ENCODE results near the gene GABRA4.

Gene GABRA4

DNA sequence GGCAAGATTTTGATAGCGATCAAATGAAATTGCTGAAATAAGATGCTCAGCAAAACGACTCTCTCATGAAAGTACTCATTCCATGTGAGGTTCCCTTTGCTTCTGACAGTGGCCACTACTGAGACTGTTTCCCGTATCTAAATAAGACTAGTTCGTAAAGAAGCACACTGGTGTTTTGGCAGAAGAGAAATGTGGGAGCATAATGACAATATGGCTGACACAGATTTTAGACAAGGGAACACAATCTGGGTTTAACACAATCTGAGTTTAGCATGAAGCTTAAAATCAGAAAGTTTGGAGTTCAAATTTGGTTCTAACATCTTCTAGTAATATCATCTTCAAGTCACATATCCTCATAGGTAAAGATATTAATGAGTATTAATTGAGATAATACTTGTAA is 13.7 kb downstream of the GABRA4 start:
- no peak for DNase-seq (ENCODE audit: low spot score)
- FAIRE-seq, result no peak

DNA sequence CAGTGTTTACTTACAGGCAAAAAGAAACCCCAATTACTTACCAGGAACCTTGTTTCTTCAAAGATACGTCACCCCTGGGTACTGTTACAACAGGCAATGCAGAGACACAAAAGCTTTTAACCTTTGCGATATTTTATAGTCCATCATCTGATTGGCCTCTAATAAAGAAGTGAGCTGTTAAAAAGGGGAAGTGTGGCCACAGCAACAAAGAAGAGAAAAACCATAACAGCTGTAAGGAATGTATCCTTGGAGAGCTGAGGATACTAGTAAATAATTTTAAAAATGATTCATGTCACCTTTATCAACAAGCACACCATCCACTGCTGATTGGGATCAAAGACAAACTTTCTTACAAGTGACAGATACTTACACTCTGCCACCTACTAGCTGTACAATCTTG is 14.1 kb downstream of the GABRA4 start:
- FAIRE-seq, result no peak

DNA sequence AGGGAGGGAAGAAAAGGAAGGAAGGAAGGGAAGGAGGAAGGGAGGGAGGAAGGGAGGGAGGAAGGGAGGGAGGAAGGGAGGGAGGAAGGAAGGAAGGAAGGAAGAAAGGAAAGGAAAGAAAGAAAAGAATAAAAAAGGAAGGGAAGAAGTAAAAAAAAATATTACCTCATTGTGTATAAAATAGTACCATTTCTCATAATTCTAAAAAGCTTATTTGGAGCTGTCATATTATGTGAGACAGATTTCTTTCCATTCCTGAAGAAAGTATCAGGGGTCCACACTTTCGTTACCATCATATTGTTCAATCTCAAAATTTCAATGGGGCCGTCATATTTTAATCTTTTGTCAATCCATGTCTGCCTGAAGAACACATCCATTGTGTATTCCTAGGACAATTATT is 16.1 kb downstream of the GABRA4 start:
- DNase-seq (ENCODE audit: low spot score), result no peak
- no peak for FAIRE-seq

More for the DNA sequence above, 14.1 kb downstream of the GABRA4 start:
- DNase-seq (ENCODE audit: low spot score), result no peak

DNA sequence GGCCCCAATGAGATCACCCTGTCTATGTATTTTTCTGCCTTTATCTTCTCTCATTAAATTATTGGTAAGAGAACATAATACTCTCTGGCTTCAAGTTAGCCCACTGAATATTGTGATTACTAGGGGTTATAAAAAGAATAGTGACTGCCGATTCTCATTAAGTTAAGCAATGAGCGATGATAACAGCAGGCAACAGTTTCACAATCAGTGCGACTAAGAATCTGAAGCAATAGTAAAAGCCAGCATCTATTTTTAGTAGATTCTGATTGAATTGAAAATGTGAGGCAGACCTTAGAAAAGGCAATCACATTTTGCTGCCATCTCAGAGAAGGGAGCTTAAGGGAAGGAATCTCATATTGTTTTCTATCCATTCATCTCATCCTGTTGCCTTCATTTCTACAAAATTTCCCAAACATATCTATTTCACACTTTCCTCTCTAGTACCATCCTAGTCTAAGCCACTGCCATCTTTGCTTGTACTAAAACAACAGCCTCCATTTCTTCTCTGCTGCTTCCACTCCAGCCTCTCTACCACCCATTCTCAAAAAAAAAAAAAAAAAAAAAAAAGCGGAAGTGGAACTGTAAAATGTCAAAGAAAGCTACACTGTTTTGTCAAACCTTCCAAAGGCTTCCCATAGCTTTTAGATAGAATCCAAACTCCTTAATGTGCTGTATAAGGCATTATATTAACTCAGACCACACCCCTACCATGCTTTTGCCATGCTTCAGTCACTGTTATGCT is 17.4 kb downstream of the GABRA4 start:
- DNase-seq (ENCODE audit: low spot score), result no peak

DNA sequence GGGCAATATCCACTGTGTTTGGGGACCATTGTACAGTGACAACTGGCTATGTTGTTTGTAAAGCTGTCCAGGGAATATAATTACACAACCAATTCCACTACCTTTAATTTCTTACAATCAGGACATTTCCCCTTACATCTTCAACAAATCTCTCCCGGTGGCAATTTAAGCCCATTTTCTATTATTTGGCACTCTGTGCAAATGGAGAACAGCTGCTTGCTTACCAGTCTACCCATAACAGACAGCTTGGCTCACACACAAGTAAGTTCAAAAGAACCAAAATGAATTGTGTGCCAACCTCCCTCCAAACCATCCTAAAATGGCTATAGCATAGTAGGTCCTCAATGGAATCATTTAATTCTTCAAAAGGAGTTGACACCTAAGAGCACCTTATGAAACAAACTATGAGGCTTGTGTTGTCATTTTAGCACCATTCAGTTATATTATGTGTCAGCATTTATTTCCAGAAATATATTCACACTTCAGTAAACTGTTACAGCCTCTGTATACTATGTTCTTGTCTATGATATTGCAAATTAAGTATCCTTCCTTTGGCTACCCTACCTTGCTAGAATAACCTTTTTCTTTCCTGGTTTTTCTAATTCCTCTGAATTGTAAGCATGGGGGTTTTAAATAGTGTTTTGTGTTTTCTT is 18.4 kb downstream of the GABRA4 start:
- FAIRE-seq (no peak), DNase-seq (ENCODE audit: low spot score) (no peak)

More for the DNA sequence above, 17.4 kb downstream of the GABRA4 start:
- FAIRE-seq, result no peak

DNA sequence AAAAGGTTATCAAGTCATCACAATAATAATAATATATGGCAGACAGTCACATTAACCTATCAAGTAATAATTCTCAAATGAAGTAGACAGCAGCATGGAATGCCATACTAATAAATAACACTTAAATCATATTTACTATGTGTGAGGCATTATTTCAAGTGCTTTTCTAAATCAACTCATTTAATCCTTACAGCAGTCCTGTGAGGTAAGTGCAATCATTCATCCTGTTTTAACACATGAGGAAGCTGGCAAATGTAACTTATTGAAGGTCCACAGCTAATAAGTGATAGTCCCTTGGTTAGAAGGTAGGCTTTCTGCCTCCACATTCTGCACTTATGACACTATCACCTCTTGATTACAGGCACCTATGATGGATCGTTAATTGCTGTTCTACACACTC is 24.5 kb downstream of the GABRA4 start:
- no peak for FAIRE-seq
- DNase-seq (ENCODE audit: low spot score), result no peak

DNA sequence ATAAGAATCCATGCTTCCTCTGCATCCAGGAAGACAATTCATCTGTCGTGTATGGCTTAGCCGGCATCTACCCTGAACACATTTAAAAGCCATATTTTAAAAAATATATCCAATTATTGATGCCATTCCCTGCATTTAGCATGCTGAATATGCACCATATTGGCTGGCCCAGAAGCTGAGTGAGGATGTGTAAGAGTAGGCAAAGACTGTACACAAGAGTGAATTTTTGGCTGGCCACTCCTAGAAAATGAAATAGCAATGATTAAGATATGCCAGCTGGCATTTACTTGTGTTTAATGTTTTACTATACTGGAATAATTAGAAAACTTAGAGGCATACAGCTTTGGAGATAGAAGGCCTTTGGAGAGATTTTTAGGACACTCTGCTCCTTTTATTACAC is 25.8 kb downstream of the GABRA4 start:
- no peak for FAIRE-seq
- DNase-seq (ENCODE audit: low spot score), result no peak

DNA sequence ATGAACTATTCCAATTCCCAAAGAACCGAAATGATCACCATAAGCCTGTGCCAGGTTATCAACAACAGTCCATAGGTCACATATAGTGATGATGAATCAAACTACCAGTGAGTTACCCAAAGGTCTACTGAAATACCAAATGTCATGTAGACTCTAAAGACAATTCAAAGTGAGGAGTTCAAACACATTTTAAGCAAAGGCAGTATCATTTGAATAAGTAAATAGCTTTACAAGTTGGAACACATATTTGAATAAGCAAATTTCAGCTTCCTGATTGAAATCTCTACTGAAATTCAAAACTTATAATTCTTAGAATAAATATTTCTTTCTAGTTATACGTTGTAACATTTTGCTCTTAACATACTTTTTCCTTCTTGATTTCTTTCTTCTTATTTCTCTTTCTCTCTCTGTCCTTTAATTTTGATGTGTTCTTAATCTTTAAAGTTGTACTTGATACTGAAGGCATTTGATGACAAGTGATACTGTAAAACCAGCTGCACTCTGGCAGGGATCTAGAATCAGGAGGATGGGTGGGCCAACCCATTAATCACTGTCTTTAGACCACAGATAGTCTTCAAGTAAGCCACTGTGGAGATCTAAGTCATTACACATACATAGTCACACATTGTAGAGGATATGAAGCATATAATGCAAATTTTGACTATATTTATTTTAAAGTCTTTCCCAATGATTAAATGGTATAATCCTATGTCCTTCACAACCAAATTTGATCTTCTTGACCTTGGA is 34.5 kb downstream of the GABRA4 start:
- FAIRE-seq, result no peak
- DNase-seq (ENCODE audit: low spot score), result no peak

DNA sequence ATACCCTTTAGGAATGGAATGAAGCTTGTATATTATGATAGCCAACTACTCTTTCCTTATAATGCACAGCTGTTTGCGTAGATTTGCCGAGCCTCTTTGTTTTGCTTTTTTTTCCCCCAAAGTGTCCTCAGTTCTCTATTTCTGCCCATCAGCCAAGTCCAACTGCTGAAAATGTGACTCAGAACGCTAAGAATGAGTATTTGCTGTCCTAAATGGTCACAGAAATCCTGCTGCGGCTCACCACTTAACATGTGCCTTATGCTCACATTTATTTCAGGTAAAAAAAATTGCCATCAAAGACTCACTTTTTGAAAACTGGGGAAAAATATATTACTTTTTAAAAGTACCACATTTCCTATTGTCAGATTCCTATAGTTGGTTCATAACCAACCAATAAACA is 36.9 kb downstream of the GABRA4 start:
- FAIRE-seq, result no peak
- DNase-seq (ENCODE audit: low spot score), result no peak

DNA sequence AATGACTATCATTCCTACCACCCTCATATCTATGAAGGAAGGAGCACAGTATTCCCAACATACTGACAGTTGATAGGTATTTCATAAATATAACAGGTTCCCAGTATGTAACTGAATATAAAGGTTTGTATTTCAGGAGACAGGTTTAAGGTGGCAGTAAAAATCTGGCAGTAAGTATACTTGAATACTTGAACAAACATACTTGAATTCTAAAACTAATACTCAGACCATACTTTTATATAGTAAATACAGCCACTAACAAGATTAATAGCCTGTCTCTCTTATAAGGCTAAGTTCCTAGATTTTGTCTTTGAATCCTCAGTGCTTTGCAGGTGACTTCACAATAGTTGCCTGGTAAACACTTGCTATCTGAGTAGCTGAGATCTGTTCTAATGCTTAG is 37.8 kb downstream of the GABRA4 start:
- no peak for FAIRE-seq
- DNase-seq (ENCODE audit: low spot score), result no peak

DNA sequence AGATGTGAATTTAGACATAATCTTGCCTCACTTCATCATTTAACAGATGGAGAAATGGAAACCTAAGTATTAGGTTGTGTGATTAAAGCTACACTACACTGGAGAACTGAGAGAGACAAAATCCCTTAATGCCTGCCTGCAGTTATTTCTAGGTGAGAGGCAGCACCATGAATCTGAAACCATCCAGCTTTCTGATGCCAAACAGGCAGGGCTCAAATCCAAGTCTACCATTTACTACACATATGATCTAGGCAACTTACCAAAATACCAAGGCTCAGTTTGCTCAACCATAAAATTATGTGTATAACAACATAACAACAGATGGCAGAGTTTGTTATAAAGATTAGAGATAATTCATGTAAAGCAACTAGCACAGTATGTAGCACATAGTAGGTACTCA is 38.7 kb downstream of the GABRA4 start:
- FAIRE-seq, result no peak
- DNase-seq (ENCODE audit: low spot score), result no peak

DNA sequence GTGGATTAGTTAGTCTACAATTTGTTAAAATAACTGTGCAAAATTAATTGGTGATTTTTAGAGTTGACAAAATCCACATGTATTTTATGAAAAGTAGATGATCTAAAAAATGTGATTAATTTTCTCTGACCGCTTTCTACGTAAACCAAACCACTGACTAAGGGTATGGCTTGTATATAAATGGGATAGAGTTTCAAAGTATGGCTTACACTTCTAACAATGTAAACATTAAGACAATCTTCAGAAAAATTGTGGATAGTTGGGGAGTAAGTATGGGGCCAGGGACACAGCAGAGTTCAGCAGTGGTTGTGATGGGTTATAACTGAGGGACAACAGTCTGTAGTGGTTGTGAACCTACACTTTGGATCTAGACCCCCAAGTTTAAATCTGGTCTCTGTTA is 39.8 kb downstream of the GABRA4 start:
- DNase-seq (ENCODE audit: low spot score), result no peak
- no peak for FAIRE-seq

DNA sequence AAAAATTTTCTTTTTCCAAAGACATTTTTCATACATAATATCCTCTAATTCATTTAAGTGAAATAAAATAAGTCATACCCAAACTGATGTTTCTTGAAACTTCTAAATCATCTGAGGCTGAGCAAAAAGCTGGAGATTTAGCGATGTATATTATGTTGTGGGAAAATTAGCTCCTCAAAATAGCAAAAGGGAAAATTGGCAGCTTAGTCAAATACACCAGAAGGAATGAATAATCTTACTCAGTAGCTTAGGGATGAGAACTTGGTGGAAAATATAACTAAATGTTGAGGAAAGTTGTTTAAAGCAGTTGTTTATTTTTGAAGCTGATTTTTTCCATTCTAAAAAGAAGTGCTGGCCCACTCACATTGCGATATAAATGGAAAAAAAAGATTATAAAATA is 40.9 kb downstream of the GABRA4 start:
- DNase-seq (ENCODE audit: low spot score) (no peak), FAIRE-seq (no peak)

DNA sequence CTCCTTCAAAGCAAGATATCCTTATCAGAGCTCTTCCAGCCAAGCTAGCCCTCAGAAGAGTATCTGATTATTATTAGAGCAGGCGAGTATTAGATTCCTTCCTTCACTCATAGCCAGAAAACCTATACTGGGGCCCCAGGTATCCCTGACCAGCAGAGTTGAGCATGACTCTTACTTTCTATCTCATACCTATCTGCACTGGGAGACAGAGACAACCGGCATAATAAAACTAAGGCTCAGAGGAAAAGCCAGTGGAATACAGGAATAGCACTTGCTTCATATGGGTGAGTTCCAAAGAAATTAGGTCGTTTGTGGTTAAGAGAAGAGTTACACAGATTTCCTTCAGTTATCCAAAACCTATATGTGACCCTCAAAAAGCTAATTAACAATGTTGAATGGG is 42.6 kb downstream of the GABRA4 start:
- DNase-seq (ENCODE audit: low spot score) (no peak), FAIRE-seq (no peak)

DNA sequence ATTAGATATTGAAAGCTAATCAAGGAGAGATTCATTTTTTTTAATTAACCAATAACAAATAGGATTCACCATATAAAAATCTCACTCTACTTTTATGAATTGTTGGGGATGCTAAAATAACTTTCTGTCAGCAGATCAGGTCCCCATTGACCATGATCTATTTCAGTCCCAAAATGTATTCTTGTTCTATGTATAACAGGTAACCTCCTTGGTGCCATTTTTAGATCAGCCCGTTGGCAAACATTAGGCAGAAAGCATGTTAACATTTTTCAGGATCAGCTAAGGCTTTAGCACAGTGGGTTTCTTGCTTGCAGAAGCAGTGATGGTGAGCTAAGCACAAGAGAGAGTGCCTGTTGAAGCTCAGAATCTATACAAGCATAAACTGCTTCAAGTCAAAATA is 43.6 kb downstream of the GABRA4 start:
- DNase-seq (ENCODE audit: low spot score) (no peak), FAIRE-seq (no peak)

DNA sequence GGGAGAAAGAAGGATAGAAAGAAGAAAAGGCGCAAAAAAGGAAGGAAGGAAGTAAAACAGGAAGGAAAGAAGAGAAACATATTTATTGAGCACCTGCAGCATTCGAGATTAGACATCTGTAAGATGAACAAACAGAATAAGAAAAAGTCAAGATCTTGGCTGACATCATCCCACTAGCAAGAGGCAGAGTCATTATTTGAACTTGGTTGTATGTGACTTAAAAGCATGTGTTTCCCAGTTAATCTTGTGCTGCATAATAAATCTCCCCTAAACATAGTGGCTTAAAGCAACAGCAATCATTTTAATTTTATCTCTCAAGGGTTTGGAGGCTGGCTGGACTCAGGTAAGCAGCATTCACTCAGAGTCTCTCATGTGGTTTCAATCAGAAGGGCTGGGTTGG is 45.8 kb downstream of the GABRA4 start:
- no peak for DNase-seq (ENCODE audit: low spot score)
- no peak for FAIRE-seq

DNA sequence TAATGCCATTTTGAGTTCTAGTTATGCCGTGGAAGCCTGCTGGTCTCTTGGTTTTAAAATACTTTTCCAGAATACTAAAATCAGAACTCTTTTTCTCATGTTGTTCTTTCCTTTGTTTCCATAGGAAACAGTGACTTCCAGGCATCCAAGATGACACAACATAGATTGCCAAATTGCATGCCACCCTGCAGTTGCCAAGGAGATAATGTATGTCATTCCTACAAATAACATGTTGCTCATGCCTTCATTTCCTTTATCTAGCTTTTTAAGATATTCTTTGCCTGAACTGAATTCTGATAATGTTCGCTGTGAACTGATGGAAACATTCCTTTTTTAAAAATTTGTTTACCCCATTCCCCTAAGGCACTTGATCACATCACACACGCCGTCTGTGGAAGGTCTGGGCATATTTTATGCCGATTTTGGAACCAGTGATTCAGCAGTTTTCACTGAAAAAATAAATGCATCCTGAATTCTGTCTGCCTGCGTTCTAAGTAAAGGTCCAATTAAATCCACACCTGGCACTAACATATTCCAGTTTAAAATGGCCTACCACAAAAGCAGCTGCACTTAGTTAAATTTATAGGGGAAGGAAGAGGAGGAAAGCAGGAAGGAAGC is 46.4 kb downstream of the GABRA4 start:
- no peak for DNase-seq (ENCODE audit: low spot score)
- no peak for FAIRE-seq

DNA sequence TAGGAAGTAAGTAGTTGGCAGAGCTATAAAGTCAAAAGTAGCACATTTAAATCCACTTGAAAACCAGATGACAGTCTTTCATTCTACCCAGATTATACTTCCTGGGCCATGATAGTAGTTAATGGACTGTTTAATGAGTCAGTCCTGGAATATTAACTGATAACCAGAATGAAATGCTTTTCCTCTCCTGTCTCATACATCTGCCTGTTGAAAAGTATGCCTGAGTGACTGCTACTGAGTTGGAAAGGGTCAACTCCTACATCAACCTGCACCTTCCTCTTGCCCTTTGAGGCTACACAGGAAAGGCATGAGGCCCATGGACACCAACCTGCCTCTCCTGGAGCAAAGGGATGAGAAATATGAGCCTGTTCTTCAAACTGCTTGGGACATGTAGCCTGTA is 48.3 kb downstream of the GABRA4 start:
- FAIRE-seq (no peak), DNase-seq (ENCODE audit: low spot score) (no peak)

DNA sequence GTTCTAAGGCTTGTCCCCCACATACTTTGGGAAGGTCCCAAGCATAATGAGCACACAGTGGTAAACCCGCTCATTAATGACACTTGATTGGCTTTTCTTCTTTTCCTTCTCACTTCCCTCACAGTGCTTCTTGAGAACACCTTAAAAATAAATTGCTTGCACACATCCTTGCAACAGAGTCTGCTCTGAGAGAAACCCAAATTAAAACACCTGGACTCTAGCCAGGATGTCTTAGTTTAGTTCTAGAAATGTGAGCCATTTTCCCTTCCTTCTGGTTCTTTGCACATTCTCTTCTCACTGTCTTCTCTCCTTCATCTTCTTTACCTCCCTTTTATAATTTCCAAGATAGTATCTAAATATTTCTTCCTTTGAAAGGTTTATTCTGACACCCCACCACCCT is 49.0 kb downstream of the GABRA4 start:
- no peak for FAIRE-seq
- no peak for DNase-seq (ENCODE audit: low spot score)

DNA sequence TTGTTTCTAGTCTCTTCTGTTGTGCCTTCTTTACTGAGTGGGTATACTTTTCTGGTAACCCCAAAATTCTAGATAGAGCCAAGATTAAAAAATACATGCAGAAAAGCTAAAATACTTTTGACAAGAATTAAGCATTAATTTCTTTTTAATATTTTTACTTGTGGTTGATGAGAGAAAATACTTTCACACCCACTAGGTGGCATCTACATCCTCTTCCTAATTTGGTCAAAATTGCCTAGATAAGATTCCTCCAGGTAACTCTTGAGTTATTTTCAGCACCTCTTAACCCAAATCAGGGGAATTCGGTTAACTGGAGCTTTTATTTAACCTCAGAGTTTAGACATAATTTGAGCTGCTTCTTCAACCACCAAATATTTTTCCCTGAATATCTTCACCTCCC is 55.9 kb downstream of the GABRA4 start:
- DNase-seq (ENCODE audit: low spot score), result no peak
- FAIRE-seq, result no peak

DNA sequence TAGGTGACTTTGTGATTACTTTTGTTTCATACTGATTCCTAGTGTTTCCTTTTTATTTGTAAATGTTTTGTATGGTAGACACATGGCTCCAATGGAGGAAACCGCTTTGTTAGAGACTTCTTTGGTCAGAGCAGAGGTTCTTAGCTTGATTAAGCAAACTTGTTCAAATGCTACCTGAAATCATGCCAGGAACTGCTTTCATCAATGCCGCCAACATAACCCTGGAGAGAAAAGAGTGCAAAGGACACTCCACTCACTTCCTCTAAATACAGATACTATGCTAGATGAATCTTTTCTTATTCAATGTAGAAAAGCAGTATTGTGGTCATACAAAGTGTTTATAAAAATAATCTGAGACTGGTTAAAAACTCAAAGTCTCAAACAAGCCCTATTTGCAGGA is 58.7 kb downstream of the GABRA4 start:
- FAIRE-seq, result no peak

DNA sequence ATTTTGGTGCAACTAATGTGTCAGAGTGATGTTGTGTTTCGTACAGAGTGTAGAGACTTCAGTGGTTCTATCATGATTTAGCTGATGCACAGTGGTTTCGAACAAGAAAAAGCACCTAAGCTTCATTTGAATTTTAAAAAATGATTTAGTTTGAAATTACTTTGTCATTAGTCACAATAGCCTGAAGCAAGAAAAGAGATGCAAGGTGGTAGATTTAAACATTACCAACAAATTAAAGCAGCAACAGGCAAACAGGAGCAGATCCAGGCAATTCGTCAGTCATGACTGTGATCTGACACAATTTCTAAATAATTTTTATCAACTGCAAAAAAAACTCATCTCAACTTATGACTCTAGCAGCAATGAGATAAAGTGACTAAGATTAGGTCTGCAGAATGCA is 59.7 kb downstream of the GABRA4 start:
- DNase-seq (ENCODE audit: low spot score) (no peak), FAIRE-seq (no peak)

More for the DNA sequence above, 58.7 kb downstream of the GABRA4 start:
- DNase-seq (ENCODE audit: low spot score), result no peak

All from RCC 7860 (cell line).